H1 (cell line): ENCODE data around the gene LIMK1. TPM values are rescaled to one million over a fixed set of nuclear protein-coding genes. Genes with fewer than 3 reads are reported as not detected.

Experiments
- CHD2 ChIP-seq: IDR thresholded peaks from 2 replicates; pipeline ENCODE4 v1.6.1; 2012; ENCODE audit warnings: low read length, improper control_type of control experiment
- CREB1 ChIP-seq: IDR thresholded peaks from 2 replicates; pipeline ENCODE4 v1.6.1; 2012; ENCODE audit warnings: inconsistent platforms
- JUN ChIP-seq: IDR thresholded peaks from 2 replicates; pipeline ENCODE4 v1.6.1; 2011; ENCODE audit warnings: low read depth, mild to moderate bottlenecking, improper control_type of control experiment, low read length
- JUND ChIP-seq: IDR thresholded peaks from 2 replicates; pipeline ENCODE4 v1.6.1; 2011; ENCODE audit warnings: mild to moderate bottlenecking, improper control_type of control experiment, low read length
- KDM1A ChIP-seq: fragments of 200-600, 300-600 bp; sonication (generic); IDR thresholded peaks from 2 replicates; pipeline ENCODE4 v1.7.1; 2016; ENCODE audit warnings: mild to moderate bottlenecking, low read length, borderline replicate concordance
- KDM4A ChIP-seq: IDR thresholded peaks from one replicate; pipeline ENCODE4 v1.7.1; 2012; ENCODE audit warnings: low read depth, mild to moderate bottlenecking, moderate library complexity, low read length, inconsistent platforms; ENCODE audit not compliant: severe bottlenecking
- TAF1 ChIP-seq: IDR thresholded peaks from 2 replicates; pipeline ENCODE4 v1.6.1; 2011; ENCODE audit warnings: mild to moderate bottlenecking, low read depth, low read length
- YY1 ChIP-seq: IDR thresholded peaks from 2 replicates; pipeline ENCODE4 v1.6.1; 2011; ENCODE audit warnings: low read depth, mild to moderate bottlenecking, low read length
- polyA plus RNA-seq, 7 experiments: library from polyadenylated mRNA; depleted of rRNA in 3 of 7; stranded (reverse) in 5 of 7; unstranded in 2 of 7; fragments of >200 nt in 5 of 7; fragments of 200-250 nt in 2 of 7; gene quantifications; 1 replicate in 5 of 7; 2 replicates in 1 of 7; 4 replicates in 1 of 7; pipeline versions ENCODE4 v1.2.1 to v1.2.3, GENCODE V29; 2011 to 2013; ENCODE audit warnings: missing spikeins in 2 of 7, mixed read lengths in 2 of 7
- total RNA-seq: library from RNA; stranded (reverse); fragmentation: NEBNext Ultra II Directional; extraction: Animal tissue kit (Norgen Biotek cat#: 25700); gene quantifications from 2 replicates; pipeline ENCODE4 v1.2.1, GENCODE V29; 2021
- TF ChIP-seq, protein P1 (sequence below): fragments of 300-600 bp; sonication (generic); IDR thresholded peaks from 2 replicates; pipeline ENCODE4 v1.7.1; 2012; ENCODE audit warnings: low read length, moderate library complexity, mild to moderate bottlenecking, inconsistent platforms; ENCODE audit not compliant: insufficient replicate concordance
- TF ChIP-seq, protein P2 (sequence below): IDR thresholded peaks from 2 replicates; pipeline ENCODE4 v1.6.1; 2012; ENCODE audit warnings: inconsistent platforms

Gene LIMK1
- total and polyA plus RNA-seq, 2 of the 8 experiments (the other 6 are each of a cell fraction or from before 2014, with no cell fraction given) = 93.5 to 108 TPM

DNA sequence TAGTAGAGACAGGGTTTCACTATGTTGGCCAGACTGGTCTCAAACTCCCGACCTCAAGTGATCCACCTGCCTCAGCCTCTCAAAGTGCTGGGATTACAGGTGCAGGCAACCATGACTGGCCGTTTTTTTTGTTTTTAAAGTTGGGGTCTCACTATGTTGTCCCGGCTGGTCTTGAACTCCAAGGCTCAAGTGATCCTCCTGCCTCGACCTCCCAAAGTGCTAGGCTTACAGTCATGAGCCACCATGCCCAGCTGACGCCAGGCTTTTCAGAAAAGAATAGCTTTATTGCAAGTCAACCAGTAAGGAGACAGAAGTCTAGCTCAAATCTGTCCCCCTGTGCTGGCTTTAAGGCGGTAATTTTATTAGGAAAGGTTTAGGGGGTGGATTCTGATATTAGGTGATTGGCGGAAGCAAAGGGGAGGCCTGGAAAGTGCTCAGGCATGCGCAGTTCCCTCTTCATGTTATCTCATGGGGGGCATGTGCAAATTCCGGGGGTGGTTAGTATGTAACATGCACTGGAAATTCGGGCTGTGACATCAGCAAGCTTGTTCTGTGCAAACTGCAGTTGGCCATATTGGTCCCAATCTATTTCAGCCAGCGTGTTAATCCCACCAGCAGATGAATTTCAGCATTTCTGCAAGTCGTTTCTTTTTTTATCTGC is 42.7 kb downstream of the LIMK1 start (continued):
- TF ChIP-seq, protein P1, sequence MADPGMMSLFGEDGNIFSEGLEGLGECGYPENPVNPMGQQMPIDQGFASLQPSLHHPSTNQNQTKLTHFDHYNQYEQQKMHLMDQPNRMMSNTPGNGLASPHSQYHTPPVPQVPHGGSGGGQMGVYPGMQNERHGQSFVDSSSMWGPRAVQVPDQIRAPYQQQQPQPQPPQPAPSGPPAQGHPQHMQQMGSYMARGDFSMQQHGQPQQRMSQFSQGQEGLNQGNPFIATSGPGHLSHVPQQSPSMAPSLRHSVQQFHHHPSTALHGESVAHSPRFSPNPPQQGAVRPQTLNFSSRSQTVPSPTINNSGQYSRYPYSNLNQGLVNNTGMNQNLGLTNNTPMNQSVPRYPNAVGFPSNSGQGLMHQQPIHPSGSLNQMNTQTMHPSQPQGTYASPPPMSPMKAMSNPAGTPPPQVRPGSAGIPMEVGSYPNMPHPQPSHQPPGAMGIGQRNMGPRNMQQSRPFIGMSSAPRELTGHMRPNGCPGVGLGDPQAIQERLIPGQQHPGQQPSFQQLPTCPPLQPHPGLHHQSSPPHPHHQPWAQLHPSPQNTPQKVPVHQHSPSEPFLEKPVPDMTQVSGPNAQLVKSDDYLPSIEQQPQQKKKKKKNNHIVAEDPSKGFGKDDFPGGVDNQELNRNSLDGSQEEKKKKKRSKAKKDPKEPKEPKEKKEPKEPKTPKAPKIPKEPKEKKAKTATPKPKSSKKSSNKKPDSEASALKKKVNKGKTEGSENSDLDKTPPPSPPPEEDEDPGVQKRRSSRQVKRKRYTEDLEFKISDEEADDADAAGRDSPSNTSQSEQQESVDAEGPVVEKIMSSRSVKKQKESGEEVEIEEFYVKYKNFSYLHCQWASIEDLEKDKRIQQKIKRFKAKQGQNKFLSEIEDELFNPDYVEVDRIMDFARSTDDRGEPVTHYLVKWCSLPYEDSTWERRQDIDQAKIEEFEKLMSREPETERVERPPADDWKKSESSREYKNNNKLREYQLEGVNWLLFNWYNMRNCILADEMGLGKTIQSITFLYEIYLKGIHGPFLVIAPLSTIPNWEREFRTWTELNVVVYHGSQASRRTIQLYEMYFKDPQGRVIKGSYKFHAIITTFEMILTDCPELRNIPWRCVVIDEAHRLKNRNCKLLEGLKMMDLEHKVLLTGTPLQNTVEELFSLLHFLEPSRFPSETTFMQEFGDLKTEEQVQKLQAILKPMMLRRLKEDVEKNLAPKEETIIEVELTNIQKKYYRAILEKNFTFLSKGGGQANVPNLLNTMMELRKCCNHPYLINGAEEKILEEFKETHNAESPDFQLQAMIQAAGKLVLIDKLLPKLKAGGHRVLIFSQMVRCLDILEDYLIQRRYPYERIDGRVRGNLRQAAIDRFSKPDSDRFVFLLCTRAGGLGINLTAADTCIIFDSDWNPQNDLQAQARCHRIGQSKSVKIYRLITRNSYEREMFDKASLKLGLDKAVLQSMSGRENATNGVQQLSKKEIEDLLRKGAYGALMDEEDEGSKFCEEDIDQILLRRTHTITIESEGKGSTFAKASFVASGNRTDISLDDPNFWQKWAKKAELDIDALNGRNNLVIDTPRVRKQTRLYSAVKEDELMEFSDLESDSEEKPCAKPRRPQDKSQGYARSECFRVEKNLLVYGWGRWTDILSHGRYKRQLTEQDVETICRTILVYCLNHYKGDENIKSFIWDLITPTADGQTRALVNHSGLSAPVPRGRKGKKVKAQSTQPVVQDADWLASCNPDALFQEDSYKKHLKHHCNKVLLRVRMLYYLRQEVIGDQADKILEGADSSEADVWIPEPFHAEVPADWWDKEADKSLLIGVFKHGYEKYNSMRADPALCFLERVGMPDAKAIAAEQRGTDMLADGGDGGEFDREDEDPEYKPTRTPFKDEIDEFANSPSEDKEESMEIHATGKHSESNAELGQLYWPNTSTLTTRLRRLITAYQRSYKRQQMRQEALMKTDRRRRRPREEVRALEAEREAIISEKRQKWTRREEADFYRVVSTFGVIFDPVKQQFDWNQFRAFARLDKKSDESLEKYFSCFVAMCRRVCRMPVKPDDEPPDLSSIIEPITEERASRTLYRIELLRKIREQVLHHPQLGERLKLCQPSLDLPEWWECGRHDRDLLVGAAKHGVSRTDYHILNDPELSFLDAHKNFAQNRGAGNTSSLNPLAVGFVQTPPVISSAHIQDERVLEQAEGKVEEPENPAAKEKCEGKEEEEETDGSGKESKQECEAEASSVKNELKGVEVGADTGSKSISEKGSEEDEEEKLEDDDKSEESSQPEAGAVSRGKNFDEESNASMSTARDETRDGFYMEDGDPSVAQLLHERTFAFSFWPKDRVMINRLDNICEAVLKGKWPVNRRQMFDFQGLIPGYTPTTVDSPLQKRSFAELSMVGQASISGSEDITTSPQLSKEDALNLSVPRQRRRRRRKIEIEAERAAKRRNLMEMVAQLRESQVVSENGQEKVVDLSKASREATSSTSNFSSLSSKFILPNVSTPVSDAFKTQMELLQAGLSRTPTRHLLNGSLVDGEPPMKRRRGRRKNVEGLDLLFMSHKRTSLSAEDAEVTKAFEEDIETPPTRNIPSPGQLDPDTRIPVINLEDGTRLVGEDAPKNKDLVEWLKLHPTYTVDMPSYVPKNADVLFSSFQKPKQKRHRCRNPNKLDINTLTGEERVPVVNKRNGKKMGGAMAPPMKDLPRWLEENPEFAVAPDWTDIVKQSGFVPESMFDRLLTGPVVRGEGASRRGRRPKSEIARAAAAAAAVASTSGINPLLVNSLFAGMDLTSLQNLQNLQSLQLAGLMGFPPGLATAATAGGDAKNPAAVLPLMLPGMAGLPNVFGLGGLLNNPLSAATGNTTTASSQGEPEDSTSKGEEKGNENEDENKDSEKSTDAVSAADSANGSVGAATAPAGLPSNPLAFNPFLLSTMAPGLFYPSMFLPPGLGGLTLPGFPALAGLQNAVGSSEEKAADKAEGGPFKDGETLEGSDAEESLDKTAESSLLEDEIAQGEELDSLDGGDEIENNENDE = no peak
- no peak for TF ChIP-seq YY1
- TF ChIP-seq, protein P2, sequence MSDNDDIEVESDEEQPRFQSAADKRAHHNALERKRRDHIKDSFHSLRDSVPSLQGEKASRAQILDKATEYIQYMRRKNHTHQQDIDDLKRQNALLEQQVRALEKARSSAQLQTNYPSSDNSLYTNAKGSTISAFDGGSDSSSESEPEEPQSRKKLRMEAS = no peak
- no peak for TF ChIP-seq KDM4A
- no peak for TF ChIP-seq CHD2
- no peak for TF ChIP-seq KDM1A
- no peak for TF ChIP-seq JUND
- TF ChIP-seq TAF1 = no peak
- no peak for TF ChIP-seq CREB1
- TF ChIP-seq JUN = no peak
